ENCODE results near the gene SLC6A19.

GRCh38 chr5:1153428-1153827 lies 48.0 kb upstream of the SLC6A19 start:
- TF ChIP-seq POLR2A (IDR thresholded peaks at IDR 0.05): no peak
- TF ChIP-seq, protein P1, sequence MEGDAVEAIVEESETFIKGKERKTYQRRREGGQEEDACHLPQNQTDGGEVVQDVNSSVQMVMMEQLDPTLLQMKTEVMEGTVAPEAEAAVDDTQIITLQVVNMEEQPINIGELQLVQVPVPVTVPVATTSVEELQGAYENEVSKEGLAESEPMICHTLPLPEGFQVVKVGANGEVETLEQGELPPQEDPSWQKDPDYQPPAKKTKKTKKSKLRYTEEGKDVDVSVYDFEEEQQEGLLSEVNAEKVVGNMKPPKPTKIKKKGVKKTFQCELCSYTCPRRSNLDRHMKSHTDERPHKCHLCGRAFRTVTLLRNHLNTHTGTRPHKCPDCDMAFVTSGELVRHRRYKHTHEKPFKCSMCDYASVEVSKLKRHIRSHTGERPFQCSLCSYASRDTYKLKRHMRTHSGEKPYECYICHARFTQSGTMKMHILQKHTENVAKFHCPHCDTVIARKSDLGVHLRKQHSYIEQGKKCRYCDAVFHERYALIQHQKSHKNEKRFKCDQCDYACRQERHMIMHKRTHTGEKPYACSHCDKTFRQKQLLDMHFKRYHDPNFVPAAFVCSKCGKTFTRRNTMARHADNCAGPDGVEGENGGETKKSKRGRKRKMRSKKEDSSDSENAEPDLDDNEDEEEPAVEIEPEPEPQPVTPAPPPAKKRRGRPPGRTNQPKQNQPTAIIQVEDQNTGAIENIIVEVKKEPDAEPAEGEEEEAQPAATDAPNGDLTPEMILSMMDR (IDR thresholded peaks at IDR 0.05): no peak

Measured in tibial nerve (tissue), 3 donors.